IMR-90 (cell line): ENCODE measurements around the gene TNFRSF1B. TPM values are rescaled to one million over a fixed set of nuclear protein-coding genes. Genes with fewer than 3 reads are reported as not detected.

ENCODE experiments used
- ATAC-seq: fragments of 200-7000 bp; cut with Tn5 transposase; 2 replicates; pipeline ENCODE4 v1.9.1; 2020; ENCODE audit warnings: low read depth, mild to moderate bottlenecking, moderate library complexity
- BruUV-seq: library from RNA; stranded (reverse); fragments of 400-500 nt; replicated peaks from 2 replicates; lab custom pipeline; 2021; lab: Mats Ljungman, UMichigan
- CTCF ChIA-PET: fragments of 300-600 bp; formaldehyde crosslinking; extraction: SDS; loops from one replicate; lab custom pipeline; 2021; ENCODE audit warnings: antibody characterized with exemption; lab: Yijun Ruan, JAX
- POLR2A ChIA-PET: fragments of 300-600 bp; sonication (Branson Sonifier 250); formaldehyde crosslinking; loops from one replicate; lab custom pipeline; 2022; ENCODE audit warnings: antibody characterized with exemption; ENCODE audit not compliant: unreplicated experiment; lab: Charles Lee
- DNase-seq: peaks from one replicate; pipeline ENCODE4 v3.0.0; 2013
- H2AFZ ChIP-seq: replicated peaks from 2 replicates; pipeline ENCODE3; 2013; ENCODE audit warnings: low read length, mild to moderate bottlenecking; ENCODE audit not compliant: poor library complexity
- H2AK5ac ChIP-seq: 2 replicates; pipeline ENCODE4 v1.6.1; 2013; ENCODE audit warnings: low read depth, low read length, inconsistent platforms
- H2AK9ac ChIP-seq: replicated peaks from 2 replicates; pipeline ENCODE3; 2013; ENCODE audit warnings: mild to moderate bottlenecking, low read depth, low read length, moderate library complexity; ENCODE audit not compliant: poor library complexity
- H2BK120ac ChIP-seq: 2 replicates; pipeline ENCODE4 v1.6.1; 2013; ENCODE audit warnings: low read depth, low read length, inconsistent platforms
- H2BK15ac ChIP-seq: 3 replicates; pipeline ENCODE4 v1.6.1; 2013; ENCODE audit warnings: low read depth, low read length, inconsistent platforms
- H2BK20ac ChIP-seq: 2 replicates; pipeline ENCODE4 v1.6.1; 2013; ENCODE audit warnings: low read depth, mild to moderate bottlenecking, inconsistent platforms, low read length, moderate library complexity
- H2BK5ac ChIP-seq: 2 replicates; pipeline ENCODE4 v1.6.1; 2013; ENCODE audit warnings: mild to moderate bottlenecking, low read depth, low read length, inconsistent platforms; ENCODE audit not compliant: poor library complexity, severe bottlenecking
- H3K14ac ChIP-seq: replicated peaks from 2 replicates; pipeline ENCODE4 v1.6.1; 2013; ENCODE audit warnings: low read depth, low read length, inconsistent platforms
- H3K18ac ChIP-seq: 2 replicates; pipeline ENCODE4 v1.6.1; 2013; ENCODE audit warnings: low read depth, low read length, control low read depth
- H3K23ac ChIP-seq: 2 replicates; pipeline ENCODE4 v1.6.1; 2013; ENCODE audit warnings: low read depth, low read length, inconsistent platforms
- H3K27ac ChIP-seq: 2 replicates; pipeline ENCODE4 v1.5.1; 2013; ENCODE audit warnings: mild to moderate bottlenecking, control low read depth, low read length; ENCODE audit not compliant: insufficient read depth
- H3K27me3 ChIP-seq: 2 replicates; pipeline ENCODE4 v1.6.1; 2013; ENCODE audit warnings: low read length; ENCODE audit not compliant: control insufficient read depth, insufficient read depth
- H3K36me3 ChIP-seq: 2 replicates; pipeline ENCODE4 v1.6.1; 2013; ENCODE audit warnings: low read length, mixed read lengths; ENCODE audit not compliant: control insufficient read depth, insufficient read depth
- H3K4ac ChIP-seq: 2 replicates; pipeline ENCODE4 v1.6.1; 2013; ENCODE audit warnings: low read depth, low read length, inconsistent platforms
- H3K4me1 ChIP-seq: 2 replicates; pipeline ENCODE4 v1.6.1; 2013; ENCODE audit warnings: low read length, mixed read lengths; ENCODE audit not compliant: control insufficient read depth, insufficient read depth
- H3K4me2 ChIP-seq: 2 replicates; pipeline ENCODE4 v1.6.1; 2013; ENCODE audit warnings: low read depth, mild to moderate bottlenecking, control low read depth, low read length, moderate library complexity
- H3K4me3 ChIP-seq: 2 replicates; pipeline ENCODE4 v1.5.1; 2013; ENCODE audit warnings: low read depth, mild to moderate bottlenecking, control low read depth, low read length, moderate library complexity; ENCODE audit not compliant: insufficient read depth
- H3K56ac ChIP-seq: 2 replicates; pipeline ENCODE4 v1.6.1; 2013; ENCODE audit warnings: low read length, inconsistent platforms; ENCODE audit not compliant: insufficient read depth; ENCODE audit errors: extremely low read depth
- H3K79me1 ChIP-seq, 2 experiments: 2 replicates each; pipeline ENCODE4 v1.6.1; 2013; ENCODE audit warnings: low read length in 2 of 2, inconsistent platforms in 1 of 2, low read depth in 1 of 2
- H3K9ac ChIP-seq: 2 replicates; pipeline ENCODE4 v1.6.1; 2013; ENCODE audit warnings: low read depth, low read length, control low read depth
- H3K9me1 ChIP-seq: 2 replicates; pipeline ENCODE4 v1.6.1; 2013; ENCODE audit warnings: low read length, inconsistent platforms; ENCODE audit not compliant: insufficient read depth
- H3K9me3 ChIP-seq: 2 replicates; pipeline ENCODE4 v1.6.1; 2013; ENCODE audit warnings: low read length; ENCODE audit not compliant: control insufficient read depth, insufficient read depth
- H4K20me1 ChIP-seq: 2 replicates; pipeline ENCODE4 v1.6.1; 2013; ENCODE audit warnings: low read length, inconsistent platforms; ENCODE audit not compliant: insufficient read depth
- H4K5ac ChIP-seq: 2 replicates; pipeline ENCODE4 v1.6.1; 2013; ENCODE audit warnings: mild to moderate bottlenecking, low read depth, low read length, control low read depth
- H4K8ac ChIP-seq, 2 experiments: 2 replicates each; pipeline ENCODE4 v1.6.1; 2013; ENCODE audit warnings: low read depth in 2 of 2, low read length in 2 of 2, control low read depth in 1 of 2, inconsistent platforms in 1 of 2
- H4K91ac ChIP-seq: 2 replicates; pipeline ENCODE4 v1.6.1; 2013; ENCODE audit warnings: low read depth, low read length, inconsistent platforms; ENCODE audit not compliant: insufficient read depth
- CEBPB ChIP-seq: IDR thresholded peaks from 2 replicates; pipeline ENCODE4 v1.6.1; 2012; ENCODE audit warnings: low read depth, low read length, improper control_type of control experiment
- CHD1 ChIP-seq: IDR thresholded peaks from 2 replicates; pipeline ENCODE4 v1.6.1; 2012; ENCODE audit warnings: low read depth, low read length, improper control_type of control experiment
- FOS ChIP-seq: fragments of 150-350 bp; IDR thresholded peaks from 2 replicates; pipeline ENCODE4 v1.6.1; 2016; ENCODE audit warnings: low read depth, low read length
- MAFK ChIP-seq: IDR thresholded peaks from 2 replicates; pipeline ENCODE4 v1.6.1; 2012; ENCODE audit warnings: low read depth, low read length, improper control_type of control experiment
- MAZ ChIP-seq: IDR thresholded peaks from 2 replicates; pipeline ENCODE4 v1.6.1; 2012; ENCODE audit warnings: low read depth, mild to moderate bottlenecking, low read length, improper control_type of control experiment, moderate library complexity, borderline replicate concordance
- MXI1 ChIP-seq: IDR thresholded peaks from 2 replicates; pipeline ENCODE4 v1.6.1; 2012; ENCODE audit warnings: low read depth, mild to moderate bottlenecking, low read length, moderate library complexity, borderline replicate concordance
- NFE2L2 ChIP-seq: fragments of 150-350 bp; IDR thresholded peaks from 2 replicates; pipeline ENCODE4 v1.6.1; 2016; ENCODE audit warnings: low read depth, mild to moderate bottlenecking, low read length
- POLR2A ChIP-seq: IDR thresholded peaks from 2 replicates; pipeline ENCODE4 v1.6.1; 2012; ENCODE audit warnings: mild to moderate bottlenecking, low read depth, low read length
- RFX5 ChIP-seq: IDR thresholded peaks from 2 replicates; pipeline ENCODE4 v1.8.0; 2012; ENCODE audit warnings: low read depth, mild to moderate bottlenecking, low read length, moderate library complexity
- SMC3 ChIP-seq: fragments of 150-350 bp; IDR thresholded peaks from 2 replicates; pipeline ENCODE4 v1.6.1; 2016; ENCODE audit warnings: low read depth, mild to moderate bottlenecking, antibody characterized with exemption, low read length, moderate library complexity
- USF2 ChIP-seq: fragments of 150-350 bp; IDR thresholded peaks from 2 replicates; pipeline ENCODE4 v1.6.1; 2017; ENCODE audit warnings: mild to moderate bottlenecking, antibody characterized with exemption, low read length, low read depth
- WGBS, 2 experiments: methylation state at CpG; one replicate each; pipeline versions ENCODE4 v1.1.5 to v1.1.7; 2013; ENCODE audit warnings: missing lambda C conversion rate in 2 of 2; ENCODE audit not compliant: insufficient read length in 1 of 2; ENCODE audit errors: extremely low coverage in 2 of 2; 5-methylcytosine and 5-hydroxymethylcytosine counted together
- dilution Hi-C: fragments of 300-500 bp; cut with HindIII; formaldehyde crosslinking; loops from one replicate; pipeline ENCODE4 v1.14.3; 2018; ENCODE audit warnings: low sequenced_read_pairs; ENCODE audit not compliant: unreplicated experiment
- in situ Hi-C: fragments of 300-500 bp; cut with MboI; formaldehyde crosslinking; loops from 3 replicates; pipeline ENCODE4 v1.14.3; 2019; ENCODE audit warnings: low sequenced_read_pairs, inconsistent platforms, mixed read lengths
- intact Hi-C: fragments of 100-400 bp; cut with micrococcal nuclease; formaldehyde crosslinking; loops from 2 replicates; pipeline ENCODE4 v1.10.0; 2022
- polyA plus RNA-seq, 3 experiments: library from polyadenylated mRNA; depleted of rRNA; stranded (reverse); fragments of >200 nt; gene quantifications; 2 replicates each; pipeline ENCODE4 v1.2.3, GENCODE V29; 2012; ENCODE audit warnings: low replicate concordance in 1 of 3
- total RNA-seq: library from RNA; depleted of rRNA; stranded (reverse); fragments of >200 nt; gene quantifications from 2 replicates; pipeline ENCODE4 v1.2.3, GENCODE V29; 2012
- TF ChIP-seq, protein P1 (sequence below): fragments of 150-350 bp; IDR thresholded peaks from 2 replicates; pipeline ENCODE4 v1.6.1; 2016; ENCODE audit warnings: low read depth, mild to moderate bottlenecking, low read length, moderate library complexity, borderline replicate concordance
- TF ChIP-seq, protein P2 (sequence below): conservative IDR thresholded peaks from 2 replicates; pipeline ENCODE4 v1.5.1; 2012; ENCODE audit warnings: mild to moderate bottlenecking, low read depth, low read length, improper control_type of control experiment

The TNFRSF1B gene
- total and polyA plus RNA-seq, 2 of the 4 experiments (the other 2 are of a cell fraction): 4.3 to 8.9 TPM

DNA sequence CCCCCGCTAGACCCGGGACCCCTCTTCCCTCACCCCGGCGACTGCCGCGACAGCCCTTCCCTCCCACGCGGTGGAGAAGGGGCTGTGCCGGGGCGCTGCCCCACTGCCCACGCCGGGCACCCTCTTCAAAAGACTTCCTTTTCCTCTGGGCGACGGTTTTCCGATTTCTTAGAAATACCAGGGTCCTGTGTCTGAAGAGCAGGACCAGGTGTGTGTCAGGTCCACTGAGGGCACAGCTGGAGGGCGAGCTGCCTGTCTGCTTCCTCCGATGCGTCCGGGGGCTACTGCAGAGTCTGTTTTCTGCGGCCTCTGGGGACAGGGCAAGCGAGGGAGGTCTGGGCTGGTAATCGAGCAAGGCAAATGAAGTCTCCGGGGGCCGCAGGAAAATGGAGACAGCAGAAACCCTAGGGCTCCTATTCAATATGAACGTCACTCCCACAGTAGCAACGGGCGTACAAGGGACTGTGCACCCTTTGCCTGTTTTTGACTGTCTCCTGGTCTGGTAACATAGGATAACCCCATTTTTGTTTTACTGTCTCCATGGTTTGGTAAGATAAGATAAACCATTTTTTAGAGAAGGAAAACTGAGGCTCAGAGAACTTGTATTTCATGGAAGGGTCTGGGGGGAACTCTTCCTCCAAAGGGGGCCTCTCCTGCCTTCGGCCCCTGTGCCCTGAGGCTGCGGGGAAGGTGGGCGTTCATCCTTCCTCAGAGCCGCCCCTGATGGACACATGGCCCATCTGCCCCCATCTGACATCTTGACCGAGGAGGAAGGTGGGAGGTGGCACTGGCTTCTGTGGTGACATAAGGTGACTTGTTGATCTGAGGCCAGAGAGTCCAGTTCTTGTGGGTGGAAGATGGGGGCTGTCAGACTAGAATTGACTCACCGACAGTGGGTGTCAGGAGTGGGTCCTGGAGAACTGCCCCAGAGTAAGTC, 970 bp downstream of the TNFRSF1B start:
- Histone ChIP-seq H4K20me1 (no peaks in the 10 kb centered on the region; the same call in 1 of the 2 replicates), H4K5ac (no peak overlapping the region), H2BK120ac (no peak overlapping the region; the same call in 1 of the 2 replicates), H2AFZ (peak overlapping the region; percentile 93), H3K14ac (0 out of 2 replicates have a peak overlapping the region, but pooled peaks have one; percentile 5), H4K8ac (peak overlapping the region in 1 of 2 experiments; percentile 14; a peak in 1 of 4 replicates), H3K9me3 (no peaks in the 10 kb centered on the region), H3K4me1 (peaks cover 5% of the 10 kb centered on the region), H3K27ac (no peak overlapping the region), H2BK15ac (0 out of 3 replicates have a peak overlapping the region, but pooled peaks have one; percentile 10), H3K23ac (no peak overlapping the region), H3K4me3 (peak overlapping the region; percentile 97), H3K4ac (peak overlapping the region; percentile 50), H3K9ac (peak overlapping the region; percentile 74), H3K79me1 (0 out of 4 replicates have a peak, but pooled peaks cover 0 to 10% of the 10 kb centered on the region in 2 experiments), H3K27me3 (no peaks in the 10 kb centered on the region), H2BK20ac (no peak overlapping the region), H3K4me2 (peak overlapping the region; percentile 77), H3K56ac (no peak overlapping the region), H2AK9ac (peak overlapping the region; percentile 91), H2BK5ac (no peak overlapping the region), H3K36me3 (no peaks in the 10 kb centered on the region), H2AK5ac (peak overlapping the region; percentile 66), H4K91ac (no peak overlapping the region; the same call in 1 of the 2 replicates), H3K9me1 (0 out of 2 replicates have a peak, but pooled peaks cover 5% of the 10 kb centered on the region), H3K18ac (no peak overlapping the region; the same call in 1 of the 2 replicates)
- ATAC-seq (no peak), DNase-seq (no peak)
- intact Hi-C loops: no loop called here
- CTCF ChIA-PET: interaction anchor here (0.9 kb wide), 1 partner anchor 43 kb away, joined by 3 read pairs; no protein-coding TSS in a partner anchor
- POLR2A ChIA-PET: no interaction called here
- dilution Hi-C loops: no loop called here
- BruUV-seq: no TSS peak
- 17% methylated on average over 20 of the region's 33 CpGs; no CpG with 5 or more reads in 1 of the 2 experiments for WGBS, 2 experiments
- in situ Hi-C loops: no loop called here
- TF ChIP-seq, protein P1, sequence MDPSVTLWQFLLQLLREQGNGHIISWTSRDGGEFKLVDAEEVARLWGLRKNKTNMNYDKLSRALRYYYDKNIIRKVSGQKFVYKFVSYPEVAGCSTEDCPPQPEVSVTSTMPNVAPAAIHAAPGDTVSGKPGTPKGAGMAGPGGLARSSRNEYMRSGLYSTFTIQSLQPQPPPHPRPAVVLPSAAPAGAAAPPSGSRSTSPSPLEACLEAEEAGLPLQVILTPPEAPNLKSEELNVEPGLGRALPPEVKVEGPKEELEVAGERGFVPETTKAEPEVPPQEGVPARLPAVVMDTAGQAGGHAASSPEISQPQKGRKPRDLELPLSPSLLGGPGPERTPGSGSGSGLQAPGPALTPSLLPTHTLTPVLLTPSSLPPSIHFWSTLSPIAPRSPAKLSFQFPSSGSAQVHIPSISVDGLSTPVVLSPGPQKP: no peak
- TF ChIP-seq, protein P2, sequence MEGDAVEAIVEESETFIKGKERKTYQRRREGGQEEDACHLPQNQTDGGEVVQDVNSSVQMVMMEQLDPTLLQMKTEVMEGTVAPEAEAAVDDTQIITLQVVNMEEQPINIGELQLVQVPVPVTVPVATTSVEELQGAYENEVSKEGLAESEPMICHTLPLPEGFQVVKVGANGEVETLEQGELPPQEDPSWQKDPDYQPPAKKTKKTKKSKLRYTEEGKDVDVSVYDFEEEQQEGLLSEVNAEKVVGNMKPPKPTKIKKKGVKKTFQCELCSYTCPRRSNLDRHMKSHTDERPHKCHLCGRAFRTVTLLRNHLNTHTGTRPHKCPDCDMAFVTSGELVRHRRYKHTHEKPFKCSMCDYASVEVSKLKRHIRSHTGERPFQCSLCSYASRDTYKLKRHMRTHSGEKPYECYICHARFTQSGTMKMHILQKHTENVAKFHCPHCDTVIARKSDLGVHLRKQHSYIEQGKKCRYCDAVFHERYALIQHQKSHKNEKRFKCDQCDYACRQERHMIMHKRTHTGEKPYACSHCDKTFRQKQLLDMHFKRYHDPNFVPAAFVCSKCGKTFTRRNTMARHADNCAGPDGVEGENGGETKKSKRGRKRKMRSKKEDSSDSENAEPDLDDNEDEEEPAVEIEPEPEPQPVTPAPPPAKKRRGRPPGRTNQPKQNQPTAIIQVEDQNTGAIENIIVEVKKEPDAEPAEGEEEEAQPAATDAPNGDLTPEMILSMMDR: no peak
- TF ChIP-seq USF2 (no peak), CHD1 (no peak), POLR2A (no peak), FOS (no peak), NFE2L2 (no peak), MXI1 (no peak), MAZ (no peak), CEBPB (no peak), RFX5 (no peak), SMC3 (no peak), MAFK (no peak)
